ENCODE measurements around the gene UQCRC1.
A peak's percentile ranks its signal among the peaks of the same experiment; 100 is the strongest.

Gene UQCRC1

DNA sequence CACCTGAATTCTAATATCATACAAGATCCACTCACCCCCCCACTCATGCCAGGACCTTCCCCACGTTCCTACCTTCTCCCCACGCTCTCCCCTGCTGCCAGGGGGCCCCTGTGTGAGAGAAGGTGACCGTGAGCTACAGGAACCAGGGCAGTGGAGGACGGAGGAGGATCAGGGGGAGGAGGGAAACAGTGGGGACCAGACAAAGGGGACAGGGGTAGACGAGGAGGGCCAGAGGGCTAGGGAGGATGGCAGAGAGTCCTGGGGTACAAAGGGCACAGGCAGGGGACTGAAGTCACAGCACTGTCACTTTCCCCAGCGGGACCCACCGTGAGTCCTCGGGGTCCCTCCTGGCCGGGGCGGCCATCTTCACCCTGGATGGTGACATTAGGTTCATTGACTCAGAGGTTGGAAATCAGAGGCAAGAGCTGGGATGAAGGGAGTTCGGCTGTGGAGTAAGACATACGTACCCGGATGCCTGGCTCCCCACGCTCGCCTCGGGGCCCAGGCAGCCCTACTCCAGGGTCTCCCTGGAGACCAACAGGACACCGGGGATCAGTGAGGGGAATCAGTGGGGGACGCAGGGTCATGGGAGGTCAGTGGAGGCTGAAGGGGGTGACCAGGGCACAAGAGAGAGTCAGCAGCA is 39.5 kb downstream of the UQCRC1 start:
- no peak for FAIRE-seq

DNA sequence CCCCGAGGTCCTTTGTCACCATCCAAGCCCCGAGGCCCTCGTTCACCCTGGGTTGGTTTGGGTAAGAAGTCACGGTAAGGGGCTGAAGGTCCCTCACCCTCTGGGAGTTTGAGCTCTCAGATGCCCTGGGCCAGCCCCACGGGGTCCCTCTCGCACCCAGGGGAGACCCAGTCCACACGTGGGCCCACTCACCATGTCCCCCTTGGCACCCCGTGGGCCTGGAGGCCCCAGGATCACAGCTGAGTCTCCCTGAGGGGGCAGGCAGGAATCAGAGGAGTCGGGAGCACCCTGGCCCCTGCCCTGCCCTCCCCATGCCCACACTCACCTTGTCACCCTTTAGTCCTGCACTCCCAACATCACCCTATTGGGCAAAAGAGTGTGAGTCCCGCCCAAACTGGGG is 40.0 kb downstream of the UQCRC1 start:
- FAIRE-seq: no peak

- FAIRE-seq: no peak
These were observed 41.0 kb downstream of the UQCRC1 start for GRCh38 chr3:48568476-48568875.

- no peak for FAIRE-seq
These were observed 41.9 kb downstream of the UQCRC1 start for GRCh38 chr3:48567500-48567899.

GRCh38 chr3:48567090-48567489 is 42.4 kb downstream of the UQCRC1 start:
- FAIRE-seq: no peak

DNA sequence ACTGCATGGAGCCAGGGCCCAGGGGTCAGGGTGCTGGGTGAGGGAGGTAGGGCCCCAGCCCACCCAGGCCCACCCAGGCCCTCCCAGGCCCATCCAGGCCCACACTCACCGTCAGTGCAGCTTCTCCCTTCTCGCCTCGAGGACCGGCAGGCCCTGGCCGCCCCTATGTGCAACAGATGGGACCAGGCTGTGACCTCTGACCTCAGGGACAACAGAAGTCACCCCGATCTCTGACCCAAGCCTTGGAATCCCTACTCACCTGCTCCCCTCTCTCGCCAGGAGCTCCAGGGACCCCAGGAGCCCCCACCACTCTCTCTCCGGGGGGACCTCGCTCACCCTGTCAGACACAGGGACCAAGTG is 43.1 kb downstream of the UQCRC1 start:
- FAIRE-seq: no peak

DNA sequence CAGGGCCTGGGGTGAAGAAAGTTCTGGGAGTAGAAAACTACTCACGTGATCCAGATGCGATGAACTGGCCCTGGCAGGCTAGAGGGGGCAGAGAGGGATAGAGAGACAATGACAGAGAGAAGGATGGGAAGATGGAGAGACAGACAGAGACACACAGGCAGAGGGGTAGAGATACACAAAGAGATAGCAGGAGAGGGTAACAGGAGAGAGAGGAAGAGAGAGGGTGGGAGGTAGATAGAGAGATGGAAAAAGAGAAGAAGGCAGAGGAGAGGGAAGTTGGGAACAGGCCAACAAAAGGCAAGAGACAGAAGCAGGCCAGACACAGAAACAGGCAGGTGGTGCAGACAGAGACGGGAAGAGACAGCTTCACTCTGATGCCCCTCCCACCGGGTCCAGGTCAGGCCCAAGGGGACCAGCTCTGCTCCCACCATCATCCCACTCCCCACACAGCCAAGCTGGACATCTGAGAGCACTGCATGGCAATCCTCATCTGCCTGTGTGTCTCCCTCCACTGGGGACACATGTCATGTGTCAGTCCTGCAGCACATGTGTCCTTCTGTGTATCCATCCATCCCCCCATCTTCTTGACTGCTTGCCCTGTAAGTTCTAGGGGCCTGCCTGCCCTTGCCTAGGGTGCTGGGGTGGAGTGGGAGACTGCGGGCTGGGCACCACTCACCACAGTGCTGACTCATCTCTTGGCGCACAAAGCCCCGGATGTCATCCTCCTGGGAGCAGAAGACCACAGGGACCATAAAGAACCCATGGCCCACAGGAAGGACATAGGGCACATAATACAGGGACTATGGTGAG is 43.6 kb downstream of the UQCRC1 start:
- FAIRE-seq: no peak

DNA sequence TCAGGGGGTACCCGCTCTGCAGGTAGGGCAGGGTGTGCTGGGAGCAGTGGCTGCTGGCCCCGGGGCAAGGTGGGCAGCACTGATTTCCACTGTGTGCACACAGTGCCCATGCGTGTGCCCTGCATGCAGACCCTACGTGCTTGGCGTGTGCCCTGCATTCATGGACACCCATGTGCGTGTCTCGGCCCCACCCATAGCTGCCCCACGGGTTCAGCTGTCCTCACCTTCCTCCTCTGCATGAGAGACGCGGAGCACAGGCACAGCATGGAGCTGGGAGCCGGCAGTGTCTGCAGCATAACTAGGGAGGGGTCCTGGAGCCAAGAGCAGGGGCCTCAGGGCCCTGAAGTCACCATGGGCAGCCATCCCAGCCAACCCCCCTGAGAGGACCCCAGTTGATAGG is 44.3 kb downstream of the UQCRC1 start:
- FAIRE-seq: no peak

GRCh38 chr3:48564667-48565066 is 44.8 kb downstream of the UQCRC1 start:
- no peak for FAIRE-seq

- no peak for FAIRE-seq
These were observed 45.4 kb downstream of the UQCRC1 start for GRCh38 chr3:48564022-48564421.

DNA sequence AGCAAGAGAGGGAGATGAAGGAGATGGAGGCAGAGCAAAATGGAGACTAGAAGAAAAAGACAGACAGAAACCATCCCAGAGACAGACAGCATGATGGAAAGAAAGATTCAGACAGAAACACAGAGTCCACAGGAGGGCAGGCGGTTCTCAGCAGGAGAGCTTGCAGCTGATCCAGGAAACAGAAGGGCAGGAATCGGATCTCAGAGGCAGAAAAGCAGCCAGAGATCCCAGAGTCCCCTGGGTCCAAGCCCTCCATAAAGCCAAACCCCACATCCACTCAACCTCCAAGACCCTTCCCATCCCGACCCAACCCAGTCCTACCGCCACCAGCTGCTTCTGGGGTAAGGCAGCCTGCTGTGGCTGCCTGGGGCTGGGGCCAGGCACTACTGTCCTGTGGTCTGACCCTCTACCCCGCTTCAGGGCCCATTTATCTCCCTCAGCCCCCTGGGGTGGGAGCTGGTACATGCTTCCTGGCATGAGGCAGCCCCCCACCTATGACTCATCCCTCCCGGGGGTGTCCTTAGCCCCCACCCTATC is 46.0 kb downstream of the UQCRC1 start, which contains the start of gene UCN2:
Gene UCN2 (minus strand): TSS at position 400 of the 537 bp plus-strand sequence. CDS start 657 bp downstream, outside the sequence.
- FAIRE-seq: no peak

DNA sequence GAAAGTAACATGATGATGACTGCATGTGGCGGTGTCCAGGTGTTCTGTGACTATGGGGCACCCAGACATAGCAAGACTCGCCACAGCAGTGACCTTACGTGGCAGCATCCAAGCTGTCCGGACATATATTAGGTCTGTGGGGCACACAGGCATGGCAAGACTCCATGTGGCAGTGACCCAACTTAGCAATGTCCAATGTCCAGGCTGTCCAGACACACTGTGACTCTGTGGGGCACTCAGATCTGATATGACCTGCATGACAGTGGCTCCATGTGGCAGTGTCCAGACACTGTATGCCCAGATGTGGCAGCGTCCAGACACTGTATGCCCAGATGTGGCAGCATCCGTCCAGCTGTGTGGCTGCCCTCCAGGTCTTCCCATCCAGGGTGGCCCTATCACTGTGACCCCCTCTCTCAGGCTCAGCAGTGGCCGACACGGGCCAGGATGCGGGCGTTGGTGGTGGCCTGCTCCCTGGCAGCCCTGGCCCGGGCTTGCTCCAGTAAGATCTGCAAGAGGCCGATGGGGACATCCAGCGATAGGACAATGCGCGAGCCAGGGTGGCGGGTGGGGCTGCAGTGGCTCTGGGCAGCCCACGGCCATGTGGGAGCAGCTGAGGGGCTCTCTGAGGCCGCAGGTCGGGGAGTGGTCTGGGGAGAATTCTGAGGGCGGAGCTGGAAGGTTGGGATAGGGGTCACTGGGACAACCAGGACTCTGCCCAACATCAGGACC is 46.9 kb downstream of the UQCRC1 start:
- no peak for FAIRE-seq

GRCh38 chr3:48561045-48561736 is 48.3 kb downstream of the UQCRC1 start:
- FAIRE-seq: no peak

DNA sequence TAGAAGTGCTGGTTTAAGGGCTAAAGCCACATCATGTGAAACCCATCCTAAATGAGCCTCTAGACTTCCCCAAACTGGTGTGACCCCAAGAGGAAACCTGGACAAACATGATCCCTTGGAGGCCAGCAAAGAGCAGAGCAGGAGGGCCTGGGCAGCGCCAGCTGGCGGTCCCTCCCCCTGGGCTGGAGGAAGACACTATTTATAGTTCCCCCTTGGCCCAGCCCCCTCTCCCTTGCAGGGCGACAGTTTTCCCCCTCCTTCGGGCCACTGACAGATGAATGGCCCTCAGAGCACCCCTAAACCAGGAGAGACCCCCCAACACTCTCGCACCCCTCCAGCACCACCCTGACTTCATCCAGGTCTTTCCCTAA is 48.8 kb downstream of the UQCRC1 start:
- FAIRE-seq: no peak

- FAIRE-seq: no peak
These were observed 50.8 kb downstream of the UQCRC1 start for GRCh38 chr3:48558493-48559134.

DNA sequence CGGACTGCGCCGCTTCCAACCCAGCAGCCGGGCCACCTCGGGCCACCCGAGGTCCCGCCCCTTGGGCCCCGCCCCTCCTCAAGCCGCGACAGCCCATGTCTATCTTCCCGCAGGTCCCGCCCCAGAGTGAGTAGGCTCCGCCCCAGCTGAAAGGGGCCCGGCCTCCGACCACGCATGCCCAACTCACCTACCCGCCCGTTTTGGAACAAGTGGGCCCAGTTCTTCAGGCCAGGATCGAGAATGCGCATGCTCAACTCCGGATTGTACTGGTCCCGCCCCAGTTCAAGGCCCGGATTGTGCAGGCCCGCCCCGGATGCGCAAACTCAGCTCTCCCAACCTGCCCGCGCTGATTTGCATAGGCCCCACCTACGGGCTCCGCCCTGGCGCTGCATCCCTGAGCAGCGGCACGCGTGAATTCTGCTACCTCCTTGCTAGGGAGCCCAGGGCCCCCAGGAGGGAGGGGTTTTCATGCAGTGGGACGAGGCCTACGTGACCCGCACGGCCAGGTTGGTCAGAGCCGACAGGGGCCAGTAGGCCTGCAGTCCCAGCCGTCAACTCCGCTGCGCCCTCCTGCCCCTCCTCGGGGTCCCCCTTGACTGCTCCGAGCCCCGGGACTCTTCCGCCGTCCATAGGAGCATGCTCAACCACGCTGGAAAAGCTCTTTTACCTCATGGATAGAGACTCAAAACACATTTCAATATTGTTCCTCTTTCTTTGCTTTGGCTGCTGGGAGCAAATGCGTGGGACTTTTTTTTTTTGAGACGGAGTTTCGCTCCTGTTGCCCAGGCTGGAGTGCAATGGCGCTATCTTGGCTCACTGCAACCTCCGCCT is 52.4 kb downstream of the UQCRC1 start, which contains the start of gene PFKFB4:
Gene PFKFB4 (minus strand): TSS at position 8 of the 831 bp plus-strand sequence. CDS start 26 bp downstream, outside the sequence.
- peak; percentile 93 for FAIRE-seq

DNA sequence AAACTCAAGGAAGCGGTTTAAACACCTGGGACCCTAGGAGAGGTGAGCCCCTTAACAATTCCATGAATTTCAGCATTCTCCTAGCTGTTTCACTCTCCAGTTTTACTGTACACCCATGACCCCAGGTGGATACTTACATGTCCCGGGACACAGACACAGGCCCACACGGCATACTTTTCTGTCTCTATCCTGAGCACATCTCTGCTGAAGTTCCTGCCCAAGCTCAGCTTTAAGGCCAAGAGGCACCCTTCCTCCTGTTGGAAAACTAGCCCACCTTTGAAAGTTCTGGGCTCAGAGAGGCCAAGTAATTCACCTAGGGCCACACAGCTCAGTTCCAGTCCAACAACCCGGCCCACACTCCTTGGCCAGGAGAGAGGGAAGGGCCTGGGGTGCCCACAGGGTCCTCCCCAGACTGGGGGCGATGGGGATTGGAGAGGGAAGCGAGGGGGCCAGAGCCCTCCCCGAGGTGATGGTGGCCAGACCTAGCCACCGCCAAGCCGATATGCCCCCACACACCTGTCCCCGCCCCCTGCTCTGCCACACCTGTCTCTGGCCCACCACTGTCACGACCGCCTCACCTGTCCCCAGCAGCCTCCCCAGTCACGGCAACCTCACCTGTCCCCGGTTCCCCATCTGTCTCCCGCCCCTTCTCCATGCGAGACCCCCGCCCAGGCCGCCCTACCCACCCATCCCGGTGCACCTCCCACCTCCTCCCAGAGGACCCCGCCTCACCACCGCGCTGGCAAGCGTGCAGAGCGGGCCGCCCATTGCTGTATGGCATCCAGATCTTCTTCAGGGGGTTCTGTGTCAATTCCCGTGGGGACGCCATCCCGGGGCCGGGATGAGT is 53.3 kb downstream of the UQCRC1 start:
- no peak for FAIRE-seq

DNA sequence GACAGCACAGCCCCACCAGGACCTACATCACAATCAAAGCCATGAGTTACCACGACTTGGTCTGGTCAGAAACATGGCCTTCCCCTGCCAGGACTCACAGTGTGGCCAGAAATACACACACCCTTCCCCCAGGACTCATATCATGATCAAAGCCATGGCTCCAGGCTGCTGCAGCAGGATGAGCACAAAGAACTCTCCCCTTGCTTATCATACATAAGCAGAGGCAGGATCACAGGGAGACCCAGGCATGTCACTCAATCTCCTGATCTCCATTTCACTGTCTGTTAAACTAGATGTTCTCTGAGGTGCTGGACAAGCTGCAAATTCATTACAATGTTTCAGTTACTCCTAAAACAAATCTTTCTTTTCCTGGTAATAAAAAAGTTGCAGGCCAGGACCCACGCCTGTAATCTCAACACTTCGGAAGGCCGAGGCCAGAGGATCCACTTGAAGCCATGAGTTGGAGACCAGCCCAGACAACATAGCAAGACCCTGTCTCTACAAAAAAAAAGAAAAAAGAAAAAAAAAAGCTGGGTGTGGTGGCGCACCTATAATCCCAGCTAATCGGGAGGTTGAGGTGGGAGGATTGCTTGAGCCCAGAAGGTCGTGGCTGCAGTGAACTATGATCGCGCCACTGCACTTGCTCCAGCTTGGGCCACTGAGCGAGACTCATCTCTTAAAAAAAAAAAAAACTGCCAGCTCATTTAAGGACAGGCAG is 54.1 kb downstream of the UQCRC1 start:
- no peak for FAIRE-seq

All from TTC549 (cell line).